K562 (cell line): Measurements from ENCODE around the gene MPND. TPM values are rescaled to one million over a fixed set of nuclear protein-coding genes. Genes with fewer than 3 reads are reported as not detected.

Experiments used
- BCOR ChIP-seq: fragments of 450-650 bp; IDR thresholded peaks from 2 replicates; pipeline ENCODE4 v1.6.1; 2016
- BMI1 ChIP-seq: fragments of 150-350 bp; IDR thresholded peaks from 2 replicates; pipeline ENCODE4 v1.6.1; 2014; ENCODE audit warnings: low read length
- CC2D1A ChIP-seq: fragments of 450-650 bp; IDR thresholded peaks from 2 replicates; pipeline ENCODE4 v1.6.1; 2017; ENCODE audit warnings: mild to moderate bottlenecking
- HOXB6 ChIP-seq: fragments of 250-450 bp; sonication (Bioruptor Pico); IDR thresholded peaks from 2 replicates; pipeline ENCODE4 v1.5.1; 2022; ENCODE audit warnings: mild to moderate bottlenecking, borderline replicate concordance
- MAFF ChIP-seq: IDR thresholded peaks from 2 replicates; pipeline ENCODE4 v1.6.1; 2012; ENCODE audit warnings: low read length, improper control_type of control experiment
- NFYB ChIP-seq: IDR thresholded peaks from 2 replicates; pipeline ENCODE4 v1.6.1; 2011; ENCODE audit warnings: mild to moderate bottlenecking, moderate library complexity; ENCODE audit not compliant: insufficient read length; ENCODE audit errors: extremely low read depth
- RCOR1 ChIP-seq, 2 experiments: IDR thresholded peaks; 2 replicates each; pipeline ENCODE4 v1.6.1; 2012; ENCODE audit warnings: low read depth in 2 of 2, low read length in 2 of 2, borderline replicate concordance in 1 of 2, improper control_type of control experiment in 1 of 2
- ZBED1 ChIP-seq: IDR thresholded peaks from 2 replicates; pipeline ENCODE4 v1.6.1; 2014
- ZNF165 ChIP-seq: fragments of 250-450 bp; sonication (Bioruptor Pico); IDR thresholded peaks from 2 replicates; pipeline ENCODE4 v1.4.0; 2020; ENCODE audit warnings: borderline replicate concordance
- ZNF239 ChIP-seq: fragments of 250-450 bp; sonication (Bioruptor Pico); IDR thresholded peaks from 2 replicates; pipeline ENCODE4 v1.4.0; 2020; ENCODE audit warnings: mild to moderate bottlenecking
- ZNF24 ChIP-seq: fragments of 450-650 bp; IDR thresholded peaks from 2 replicates; pipeline ENCODE4 v1.6.1; 2016
- ZNF589 ChIP-seq: fragments of 200-800 bp; sonication (Bioruptor generic); IDR thresholded peaks from 2 replicates; pipeline ENCODE4 v1.6.1; 2016; ENCODE audit warnings: low read depth, missing genetic modification characterization, missing compliant biosample characterization
- ZNF740 ChIP-seq, 3 experiments: fragments of 200-800 bp in 1 of 3; sonication (Bioruptor generic) in 1 of 3; sonication (generic) in 1 of 3; formaldehyde crosslinking in 1 of 3; IDR thresholded peaks; 2 replicates each; pipeline versions ENCODE4 v1.6.1 to v1.8.0; 2016 to 2022; ENCODE audit warnings: mild to moderate bottlenecking in 2 of 3, missing compliant biosample characterization in 2 of 3, missing genetic modification characterization in 2 of 3, missing genetic modification reagents in 1 of 3
- ZNF766 ChIP-seq: fragments of 200-800 bp; sonication (Bioruptor generic); conservative IDR thresholded peaks from 2 replicates; pipeline ENCODE4 v1.6.1; 2016; ENCODE audit warnings: missing genetic modification characterization, missing compliant biosample characterization
- ZNF830 ChIP-seq: fragments of 250-450 bp; sonication (Bioruptor Pico); IDR thresholded peaks from 2 replicates; pipeline ENCODE4 v1.5.0; 2021; ENCODE audit warnings: mild to moderate bottlenecking
- polyA plus RNA-seq, 8 experiments: library from polyadenylated mRNA; depleted of rRNA in 4 of 8; stranded (reverse) in 5 of 8; unstranded in 3 of 8; fragments of >200 nt; fragmentation: Nextera tagmentation in 2 of 8; fragmentation: Illumina TruSeq in 1 of 8; extraction: Ambion mirVana in 2 of 8; extraction: Trizol in 1 of 8; gene quantifications; 2 replicates each; pipeline versions ENCODE4 v1.2.1 to v1.2.3, GENCODE V29; 2011 to 2014; ENCODE audit warnings: inconsistent platforms in 1 of 8, missing spikeins in 1 of 8
- total RNA-seq, 7 experiments: library from RNA; depleted of rRNA in 6 of 7; stranded (reverse); fragments of >200 nt in 6 of 7; fragmentation: Illumina TruSeq in 2 of 7; extraction: Trizol in 2 of 7; gene quantifications; 2 replicates each; pipeline versions ENCODE4 v1.2.1 to v1.2.3, GENCODE V29; 2011 to 2021; ENCODE audit warnings: low replicate concordance in 1 of 7
- TF ChIP-seq, protein P1 (sequence below): fragments of 450-650 bp; IDR thresholded peaks from 2 replicates; pipeline ENCODE4 v1.6.1; 2016; ENCODE audit warnings: low read depth
- TF ChIP-seq, protein P2 (sequence below), 2 experiments: fragments of 250-450 bp in 1 of 2; fragments of 450-650 bp in 1 of 2; sonication (Bioruptor Pico) in 1 of 2; IDR thresholded peaks; 2 replicates each; pipeline versions ENCODE4 v1.6.1 to v1.8.0; 2016 to 2021; ENCODE audit warnings: mild to moderate bottlenecking in 2 of 2, moderate library complexity in 2 of 2, missing compliant biosample characterization in 1 of 2, missing genetic modification characterization in 1 of 2
- TF ChIP-seq, protein P3 (sequence below): sonication (generic); formaldehyde crosslinking; IDR thresholded peaks from 2 replicates; pipeline ENCODE4 v1.8.1; 2022; ENCODE audit warnings: missing genetic modification reagents

MPND gene
- total and polyA plus RNA-seq, 9 of the 15 experiments (the other 6 are each of a cell fraction or from before 2014, with no cell fraction given), result 0.25 to 14.0 (median 3.9) TPM

DNA sequence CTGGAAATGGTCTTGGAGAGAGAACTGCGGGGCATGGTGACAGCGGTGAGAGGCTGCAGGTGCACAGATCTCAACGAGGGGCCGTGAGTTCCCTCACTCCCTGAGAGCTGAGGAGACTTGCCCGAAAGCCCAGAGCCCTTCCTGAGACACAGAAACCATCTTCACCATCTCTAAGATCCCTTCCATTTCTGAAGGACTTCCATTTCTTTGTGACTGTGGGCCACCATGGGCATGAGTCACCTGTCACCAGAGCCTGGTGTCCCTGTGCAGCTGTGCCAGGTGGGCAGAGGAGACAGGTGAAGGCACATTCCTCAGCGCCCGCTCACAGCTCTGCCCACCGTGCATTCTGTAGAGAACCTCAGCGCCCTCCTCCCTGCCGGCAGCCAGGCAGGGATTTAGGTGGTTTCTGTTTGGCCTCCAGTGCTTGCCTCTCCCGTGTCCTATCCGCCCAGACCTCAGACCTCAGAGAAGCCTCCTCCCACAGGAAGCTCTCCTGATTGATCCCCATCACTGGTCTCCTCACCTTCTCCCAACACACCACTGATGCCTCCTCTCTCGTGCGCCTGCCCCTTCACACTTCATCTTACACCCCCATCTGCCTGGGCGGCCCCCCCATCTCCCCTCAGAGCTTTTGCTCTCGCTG, 32.8 kb downstream of the MPND start (continued):
- TF ChIP-seq, protein P1, sequence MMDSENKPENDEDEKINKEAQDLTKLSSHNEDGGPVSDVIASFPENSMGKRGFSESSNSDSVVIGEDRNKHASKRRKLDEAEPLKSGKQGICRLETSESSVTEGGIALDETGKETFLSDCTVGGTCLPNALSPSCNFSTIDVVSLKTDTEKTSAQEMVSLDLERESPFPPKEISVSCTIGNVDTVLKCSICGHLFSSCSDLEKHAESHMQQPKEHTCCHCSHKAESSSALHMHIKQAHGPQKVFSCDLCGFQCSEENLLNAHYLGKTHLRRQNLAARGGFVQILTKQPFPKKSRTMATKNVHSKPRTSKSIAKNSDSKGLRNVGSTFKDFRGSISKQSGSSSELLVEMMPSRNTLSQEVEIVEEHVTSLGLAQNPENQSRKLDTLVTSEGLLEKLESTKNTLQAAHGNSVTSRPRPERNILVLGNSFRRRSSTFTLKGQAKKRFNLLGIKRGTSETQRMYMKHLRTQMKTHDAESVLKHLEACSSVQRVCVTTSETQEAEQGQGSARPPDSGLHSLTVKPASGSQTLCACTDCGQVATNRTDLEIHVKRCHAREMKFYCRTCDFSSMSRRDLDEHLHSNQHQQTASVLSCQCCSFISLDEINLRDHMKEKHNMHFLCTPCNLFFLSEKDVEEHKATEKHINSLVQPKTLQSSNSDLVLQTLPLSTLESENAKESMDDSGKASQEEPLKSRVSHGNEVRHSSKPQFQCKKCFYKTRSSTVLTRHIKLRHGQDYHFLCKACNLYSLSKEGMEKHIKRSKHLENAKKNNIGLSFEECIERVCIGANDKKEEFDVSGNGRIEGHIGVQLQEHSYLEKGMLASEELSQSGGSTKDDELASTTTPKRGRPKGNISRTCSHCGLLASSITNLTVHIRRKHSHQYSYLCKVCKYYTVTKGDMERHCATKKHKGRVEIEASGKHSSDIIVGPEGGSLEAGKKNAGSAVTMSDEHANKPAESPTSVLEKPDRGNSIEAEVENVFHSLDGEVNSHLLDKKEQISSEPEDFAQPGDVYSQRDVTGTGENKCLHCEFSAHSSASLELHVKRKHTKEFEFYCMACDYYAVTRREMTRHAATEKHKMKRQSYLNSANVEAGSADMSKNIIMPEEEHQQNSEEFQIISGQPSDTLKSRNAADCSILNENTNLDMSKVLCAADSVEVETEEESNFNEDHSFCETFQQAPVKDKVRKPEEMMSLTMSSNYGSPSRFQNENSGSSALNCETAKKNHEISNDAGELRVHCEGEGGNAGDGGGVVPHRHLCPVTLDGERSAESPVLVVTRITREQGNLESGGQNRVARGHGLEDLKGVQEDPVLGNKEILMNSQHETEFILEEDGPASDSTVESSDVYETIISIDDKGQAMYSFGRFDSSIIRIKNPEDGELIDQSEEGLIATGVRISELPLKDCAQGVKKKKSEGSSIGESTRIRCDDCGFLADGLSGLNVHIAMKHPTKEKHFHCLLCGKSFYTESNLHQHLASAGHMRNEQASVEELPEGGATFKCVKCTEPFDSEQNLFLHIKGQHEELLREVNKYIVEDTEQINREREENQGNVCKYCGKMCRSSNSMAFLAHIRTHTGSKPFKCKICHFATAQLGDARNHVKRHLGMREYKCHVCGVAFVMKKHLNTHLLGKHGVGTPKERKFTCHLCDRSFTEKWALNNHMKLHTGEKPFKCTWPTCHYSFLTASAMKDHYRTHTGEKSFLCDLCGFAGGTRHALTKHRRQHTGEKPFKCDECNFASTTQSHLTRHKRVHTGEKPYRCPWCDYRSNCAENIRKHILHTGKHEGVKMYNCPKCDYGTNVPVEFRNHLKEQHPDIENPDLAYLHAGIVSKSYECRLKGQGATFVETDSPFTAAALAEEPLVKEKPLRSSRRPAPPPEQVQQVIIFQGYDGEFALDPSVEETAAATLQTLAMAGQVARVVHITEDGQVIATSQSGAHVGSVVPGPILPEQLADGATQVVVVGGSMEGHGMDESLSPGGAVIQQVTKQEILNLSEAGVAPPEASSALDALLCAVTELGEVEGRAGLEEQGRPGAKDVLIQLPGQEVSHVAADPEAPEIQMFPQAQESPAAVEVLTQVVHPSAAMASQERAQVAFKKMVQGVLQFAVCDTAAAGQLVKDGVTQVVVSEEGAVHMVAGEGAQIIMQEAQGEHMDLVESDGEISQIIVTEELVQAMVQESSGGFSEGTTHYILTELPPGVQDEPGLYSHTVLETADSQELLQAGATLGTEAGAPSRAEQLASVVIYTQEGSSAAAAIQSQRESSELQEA, result no peak
- TF ChIP-seq, protein P2, sequence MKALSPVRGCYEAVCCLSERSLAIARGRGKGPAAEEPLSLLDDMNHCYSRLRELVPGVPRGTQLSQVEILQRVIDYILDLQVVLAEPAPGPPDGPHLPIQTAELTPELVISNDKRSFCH (CRISPR knock-in tag; IDR thresholded peaks at IDR 0.05), result no peak
- TF ChIP-seq, protein P2 (tag; IDR thresholded peaks at IDR 0.05), result peak; percentile 14; the same call in 1 of the 2 replicates
- TF ChIP-seq HOXB6 (CRISPR knock-in tag) (no peak), ZNF589 (CRISPR knock-in tag) (0 out of 2 replicates have a peak, but pooled peaks have one; percentile 24), BCOR (peak; percentile 77), ZNF24 (no peak), RCOR1 (IDR thresholded peaks at IDR 0.05; ENCODE audit: borderline replicate concordance in 1 of 2, low read depth in 2 of 2, low read length in 2 of 2) (0 out of 4 replicates have a peak, but pooled peaks of 1 of the 2 experiments have one; percentile 22), MAFF (no peak), ZBED1 (0 out of 2 replicates have a peak, but pooled peaks have one; percentile 60), ZNF239 (CRISPR knock-in tag) (no peak), ZNF740 (CRISPR knock-in tag; IDR thresholded peaks at IDR 0.05) (peak; percentile 84), ZNF740 (tag; IDR thresholded peaks at IDR 0.05) (no peak), ZNF830 (CRISPR knock-in tag) (no peak), BMI1 (no peak), ZNF165 (CRISPR knock-in tag) (no peak), ZNF766 (CRISPR knock-in tag) (0 out of 2 replicates have a peak, but pooled peaks have one; percentile 18), NFYB (no peak), CC2D1A (no peak)
- TF ChIP-seq, protein P3, sequence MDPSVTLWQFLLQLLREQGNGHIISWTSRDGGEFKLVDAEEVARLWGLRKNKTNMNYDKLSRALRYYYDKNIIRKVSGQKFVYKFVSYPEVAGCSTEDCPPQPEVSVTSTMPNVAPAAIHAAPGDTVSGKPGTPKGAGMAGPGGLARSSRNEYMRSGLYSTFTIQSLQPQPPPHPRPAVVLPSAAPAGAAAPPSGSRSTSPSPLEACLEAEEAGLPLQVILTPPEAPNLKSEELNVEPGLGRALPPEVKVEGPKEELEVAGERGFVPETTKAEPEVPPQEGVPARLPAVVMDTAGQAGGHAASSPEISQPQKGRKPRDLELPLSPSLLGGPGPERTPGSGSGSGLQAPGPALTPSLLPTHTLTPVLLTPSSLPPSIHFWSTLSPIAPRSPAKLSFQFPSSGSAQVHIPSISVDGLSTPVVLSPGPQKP (CRISPR knock-in tag), result no peak
